ENCODE results near the gene ZMYND8. TPM values are rescaled to one million over a fixed set of nuclear protein-coding genes. Genes with fewer than 3 reads are reported as not detected.

ZMYND8 gene
- total RNA-seq, 1 experiment from 2014 or later, result 29.0 TPM

GRCh38 chr20:47305667-47306066, 50.8 kb downstream of the ZMYND8 start:
- Histone ChIP-seq H3K27me3 (ENCODE audit: insufficient read depth, low read length) (no peaks in the 10 kb centered on the region), H3K9ac (ENCODE audit: low read length) (no peak overlapping the region), H4K20me1 (ENCODE audit: insufficient read depth) (no peaks in the 10 kb centered on the region), H3K9me3 (ENCODE audit: control insufficient read depth in 1 of 2, insufficient read depth in 1 of 2, low read depth in 1 of 2, low read length in 2 of 2) (no peaks in the 10 kb centered on the region), H3K79me2 (ENCODE audit: insufficient read depth, low read length) (peaks cover 66% of the 10 kb centered on the region), H3K4me2 (ENCODE audit: low read length) (no peak overlapping the region), H3K36me3 (ENCODE audit: control insufficient read depth in 1 of 2, insufficient read depth in 2 of 2, low read length in 2 of 2) (peaks cover 18 to 31% of the 10 kb centered on the region in 2 experiments; a peak in 3 of 4 replicates), H2AFZ (ENCODE audit: low read depth, low read length, poor library complexity, severe bottlenecking) (no peak overlapping the region), H3K4me3 (replicated peaks in 1 of 2; ENCODE audit: low read depth in 1 of 2, low read length in 2 of 2) (no peak overlapping the region), H3K9me2 (ENCODE audit: insufficient read depth) (no peaks in the 10 kb centered on the region), H3K4me1 (ENCODE audit: control insufficient read depth in 1 of 2, insufficient read depth in 2 of 2, low read length in 2 of 2) (no peaks in the 10 kb centered on the region), H3K27ac (ENCODE audit: low read depth, low read length) (no peak overlapping the region)
- intact Hi-C loops (cut with micrococcal nuclease), result no loop called here
- no peak for DNase-seq (ENCODE audit: low read depth, low spot score)
- BruUV-seq (replicated peaks), result TSS peak; percentile 25
- no peak for ATAC-seq
- TF ChIP-seq TCF7L2 (IDR thresholded peaks at IDR 0.05; ENCODE audit: borderline replicate concordance, extremely low read depth, insufficient read depth, insufficient read length), result no peak
- TF ChIP-seq POLR2A (IDR thresholded peaks at IDR 0.05; ENCODE audit: borderline replicate concordance, extremely low read depth, insufficient read depth, insufficient read length), result no peak
- no peak for TF ChIP-seq MAX (IDR thresholded peaks at IDR 0.05)
- no peak for TF ChIP-seq ZNF274 (IDR thresholded peaks at IDR 0.05; ENCODE audit: low read depth, low read length)
- no peak for TF ChIP-seq EZH2 (IDR thresholded peaks at IDR 0.05)
- TF ChIP-seq ELF1 (IDR thresholded peaks at IDR 0.05; ENCODE audit: borderline replicate concordance, low read depth), result no peak
- no peak for TF ChIP-seq REST (IDR thresholded peaks at IDR 0.05; ENCODE audit: low read depth)
- RAD21 ChIA-PET (ENCODE audit: low non-redundant PET in 1 of 2, low total read pairs in 2 of 2, uncharacterized antibody in 2 of 2, unreplicated experiment in 2 of 2), result interaction anchor here in 1 of 2 experiments (0.7 kb wide), 1 partner anchor 61 kb away, joined by 4 read pairs; no protein-coding TSS in a partner anchor
- CTCF ChIA-PET, result no interaction called here
- POLR2A ChIA-PET, result no interaction called here

Data from HCT116 (cell line).